GM19467 (cell line): ENCODE measurements around the gene KCTD21.

ENCODE experiments used
- ATAC-seq: cut with Tn5 transposase; IDR thresholded peaks from one replicate; pipeline ENCODE4 v1.9.1; 2021; ENCODE audit warnings: mild to moderate bottlenecking, moderate library complexity; ENCODE audit not compliant: unreplicated experiment

The KCTD21 gene

GRCh38 chr11:78202733-78203167, 14.3 kb upstream of the KCTD21 start:
- no peak for ATAC-seq

GRCh38 chr11:78201096-78201818, 12.8 kb upstream of the KCTD21 start:
- no peak for ATAC-seq

DNA sequence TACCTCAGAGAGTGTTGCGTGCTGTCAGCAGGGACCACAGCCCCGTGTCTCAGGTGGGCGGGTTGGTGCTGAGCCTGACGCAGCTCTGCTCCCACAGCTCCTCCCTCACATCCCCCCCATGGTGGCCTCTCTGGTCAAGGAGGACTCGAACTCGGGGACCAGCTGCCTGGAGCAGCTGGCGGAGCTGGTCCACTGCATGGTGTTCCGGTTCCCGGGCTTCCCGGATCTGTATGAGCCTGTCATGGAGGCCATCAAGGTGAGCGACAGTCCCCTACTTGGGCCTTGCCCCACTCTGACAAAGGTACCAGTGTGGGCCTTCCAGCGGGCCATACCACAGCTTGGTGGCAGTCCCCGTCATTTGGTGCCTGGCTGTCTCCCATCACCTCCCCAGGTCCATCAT, 12.1 kb upstream of the KCTD21 start:
- no peak for ATAC-seq

DNA sequence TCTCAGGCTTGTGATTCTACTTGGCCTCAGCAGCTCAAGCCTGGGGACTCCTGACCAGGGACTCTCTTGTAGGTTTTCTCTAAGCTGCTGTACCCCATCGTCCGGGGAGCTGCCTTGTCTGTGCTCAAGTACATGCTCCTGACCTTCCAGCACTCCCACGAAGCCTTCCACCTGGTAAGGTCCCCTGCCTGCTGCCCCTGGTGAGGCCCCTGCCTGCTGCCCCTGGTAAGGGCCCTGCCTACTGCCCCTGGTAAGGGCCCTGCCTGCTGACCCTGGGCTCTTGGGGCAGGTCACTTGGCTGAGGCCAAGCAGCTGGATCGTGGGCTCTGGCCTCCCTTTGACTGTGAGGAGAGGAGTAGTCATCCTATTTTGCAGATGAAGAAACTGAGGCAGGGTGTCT, 11.6 kb upstream of the KCTD21 start:
- ATAC-seq = no peak

DNA sequence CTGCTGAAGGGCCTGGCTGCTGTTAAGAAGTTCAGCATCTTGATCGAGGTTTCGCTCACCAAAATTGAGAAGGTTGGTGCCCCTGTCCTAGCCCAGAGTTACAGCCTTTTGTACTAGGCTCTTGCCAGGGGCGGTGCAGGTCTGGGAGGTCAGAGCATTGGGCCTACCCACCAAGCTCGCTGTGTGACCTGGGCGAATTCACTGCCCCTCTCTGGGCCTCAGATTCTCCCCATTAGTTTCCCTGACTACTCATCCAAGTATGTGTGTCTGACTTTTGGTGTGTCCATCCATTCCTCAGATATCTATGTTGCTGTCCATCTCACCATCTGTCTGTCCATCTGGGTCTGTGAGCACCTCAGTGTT, 11.2 kb upstream of the KCTD21 start:
- no peak for ATAC-seq

DNA sequence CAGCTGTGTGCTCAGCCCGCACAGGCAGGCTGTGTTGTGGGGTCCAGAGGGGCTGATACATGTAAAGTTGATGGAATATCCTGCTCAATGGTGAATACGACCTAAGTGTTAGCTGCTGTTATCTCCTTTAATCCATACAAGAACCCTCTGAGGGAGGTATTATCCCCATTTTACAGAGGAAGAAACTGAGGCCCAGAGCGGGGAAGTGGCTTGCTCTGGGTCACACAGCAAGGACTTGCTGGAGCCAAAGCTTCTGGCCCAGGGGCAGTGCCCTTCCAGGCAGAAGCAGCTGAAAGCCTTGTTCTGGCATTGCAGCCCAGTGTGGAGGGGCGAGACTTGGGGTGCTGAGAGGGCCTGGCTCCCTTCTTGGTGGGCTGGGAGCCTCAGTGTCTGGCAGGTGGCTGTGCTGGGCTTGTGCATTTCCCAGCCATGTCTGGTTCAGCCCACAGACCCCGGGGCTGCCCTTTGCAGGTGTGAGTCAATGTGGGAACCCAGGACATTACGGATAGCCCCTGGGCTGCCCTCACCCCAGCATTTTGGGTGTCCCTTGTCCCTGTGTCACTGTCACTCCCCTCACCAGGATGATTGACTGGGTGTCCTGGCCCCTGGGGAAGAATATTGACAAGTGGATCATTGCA, 10.7 kb upstream of the KCTD21 start:
- no peak for ATAC-seq

DNA sequence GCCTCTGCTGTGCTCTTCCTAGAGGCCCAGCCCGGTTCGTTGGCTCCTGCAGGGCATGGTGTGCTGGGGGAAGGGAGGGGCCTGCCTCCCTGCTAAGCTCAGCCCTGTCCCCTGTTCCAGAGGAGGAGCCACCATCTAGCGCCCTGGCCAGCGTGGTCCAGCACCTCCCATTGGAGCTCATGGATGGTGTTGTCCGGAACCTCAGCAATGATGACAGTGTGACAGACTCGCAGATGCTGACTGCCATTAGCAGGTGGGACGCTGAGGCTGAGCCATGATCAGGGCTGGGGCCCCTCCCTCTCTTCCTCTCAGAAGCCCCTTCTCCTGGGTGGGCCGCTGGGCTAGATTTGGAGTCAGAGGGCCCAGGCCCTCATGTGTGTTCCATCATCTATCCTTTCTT, 9.4 kb upstream of the KCTD21 start:
- ATAC-seq = no peak

DNA sequence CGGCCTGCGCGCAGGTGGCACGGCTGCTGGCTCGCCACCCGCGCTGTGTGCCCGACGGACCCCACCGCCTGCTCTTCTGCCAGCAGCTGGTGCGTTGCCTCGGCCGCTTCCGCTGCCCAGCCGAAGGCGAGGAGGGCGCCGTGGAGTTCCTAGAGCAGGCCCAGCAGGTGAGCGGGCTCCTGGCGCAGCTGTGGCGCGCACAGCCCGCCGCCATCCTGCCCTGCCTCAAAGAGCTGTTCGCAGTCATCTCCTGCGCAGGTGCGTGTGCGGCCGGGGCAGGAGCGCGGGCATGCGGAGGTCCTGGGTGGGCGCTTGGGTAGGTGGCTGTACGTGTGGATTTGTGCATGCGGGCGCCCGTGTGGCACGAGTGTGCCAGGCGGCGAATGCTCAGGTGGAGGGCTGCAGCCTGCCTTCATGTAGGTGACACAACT, 8.2 kb upstream of the KCTD21 start:
- no peak for ATAC-seq

- ATAC-seq = no peak
Measured at GRCh38 chr11:78195917-78196560, 7.6 kb upstream of the KCTD21 start.

DNA sequence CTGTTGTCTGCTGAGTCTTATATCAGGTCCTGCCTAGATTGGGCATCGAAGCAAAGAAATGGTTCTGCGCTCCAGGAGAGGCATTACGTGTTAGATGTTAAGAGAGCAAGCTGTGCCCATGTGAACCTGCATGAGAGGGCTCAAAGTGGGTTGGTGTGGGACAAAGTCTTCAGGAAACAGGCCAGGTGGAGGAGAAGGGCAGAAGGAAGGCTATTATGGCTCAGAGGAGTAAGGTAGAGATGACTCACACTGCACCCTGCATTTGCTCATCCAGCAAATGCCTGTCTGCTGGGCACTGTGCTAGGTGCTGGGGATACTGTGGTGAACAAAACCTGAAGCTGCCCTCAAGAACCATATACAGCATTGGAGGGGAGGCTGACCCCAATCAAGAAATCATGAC, 6.1 kb upstream of the KCTD21 start:
- ATAC-seq = no peak

DNA sequence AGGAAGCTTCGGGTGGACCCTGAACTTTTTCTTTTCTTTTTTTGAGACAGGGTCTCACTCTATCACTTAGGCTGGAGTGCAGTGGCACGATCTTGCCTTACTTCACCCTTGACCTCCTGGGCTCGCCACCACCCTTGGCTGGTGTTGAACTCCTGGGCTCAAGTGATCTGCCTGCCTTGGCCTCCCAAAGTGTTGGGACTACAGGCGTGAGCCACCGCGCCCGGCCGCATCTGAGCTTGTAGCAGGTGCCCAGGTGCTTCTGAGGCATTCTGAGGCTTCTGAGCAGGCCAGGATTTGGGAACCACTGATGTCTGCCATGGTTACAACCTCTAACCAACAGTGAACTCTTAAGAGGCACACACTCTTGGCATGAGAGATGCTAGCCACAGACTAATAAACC, 5.4 kb upstream of the KCTD21 start:
- ATAC-seq = no peak

- ATAC-seq = no peak
Measured at GRCh38 chr11:78192911-78193351, 4.5 kb upstream of the KCTD21 start.

- ATAC-seq = no peak
Measured at GRCh38 chr11:78192223-78192719, 3.8 kb upstream of the KCTD21 start.

GRCh38 chr11:78190871-78191538, 2.6 kb upstream of the KCTD21 start:
- ATAC-seq = no peak

DNA sequence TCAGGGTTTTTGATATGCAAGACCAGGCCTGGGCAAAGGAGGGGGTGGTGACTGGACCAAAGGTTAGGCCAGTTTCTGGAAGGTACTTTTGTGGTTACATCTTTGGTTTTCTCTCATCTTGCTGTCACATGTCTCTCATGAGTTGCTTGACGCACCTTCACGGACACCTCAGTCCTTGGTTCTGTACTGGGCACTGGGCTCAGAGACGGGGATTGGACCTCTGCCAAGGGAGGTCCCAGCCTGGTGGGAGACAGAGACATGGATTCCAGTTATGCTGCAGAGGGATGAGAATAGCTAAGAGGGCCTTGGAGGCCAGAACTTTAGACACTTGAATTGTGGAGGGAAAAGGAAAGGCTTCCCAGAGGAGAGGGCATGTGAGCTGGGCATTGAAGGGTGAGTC, 1.9 kb upstream of the KCTD21 start:
- no peak for ATAC-seq

DNA sequence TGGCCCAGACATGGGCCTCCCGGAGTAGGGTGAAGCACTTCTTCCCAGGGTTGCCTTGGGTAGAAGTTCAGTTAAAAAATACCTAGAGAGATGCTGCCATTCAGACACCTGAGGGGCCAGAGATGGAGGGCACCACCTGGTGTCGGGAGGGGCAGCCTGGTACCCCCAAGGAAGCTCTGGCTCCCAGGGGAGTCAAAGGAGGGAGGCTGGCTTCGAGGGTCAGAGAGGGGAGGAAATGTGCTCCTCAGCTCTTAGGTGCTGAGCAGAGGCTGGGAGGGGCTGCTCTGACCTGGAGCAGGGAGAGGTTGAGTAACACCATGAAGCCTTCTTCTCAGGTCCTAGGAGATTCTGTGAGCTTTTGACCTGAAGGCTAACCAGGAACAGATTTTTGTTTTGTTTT, 1.4 kb upstream of the KCTD21 start:
- no peak for ATAC-seq

- no peak for ATAC-seq
Measured at GRCh38 chr11:78189174-78189724, 823 bp upstream of the KCTD21 start.

GRCh38 chr11:78187366-78188285, 800 bp downstream of the KCTD21 start:
- ATAC-seq = peak; percentile 10

- ATAC-seq = no peak
Measured at GRCh38 chr11:78181185-78181584, 7.2 kb downstream of the KCTD21 start.

- ATAC-seq = no peak
Measured at GRCh38 chr11:78180751-78181150, 7.7 kb downstream of the KCTD21 start.
